ENCODE data around the gene GLIPR1L2. TPM values are rescaled to one million over a fixed set of nuclear protein-coding genes. Genes with fewer than 3 reads are reported as not detected.
"Not testable (repeated sequence)": the region's sequence is repeated elsewhere in the genome, so short reads cannot be mapped to it uniquely, and the experiment has no call there.

The GLIPR1L2 gene
- total RNA-seq, 1 experiment from 2014 or later = not detected

DNA sequence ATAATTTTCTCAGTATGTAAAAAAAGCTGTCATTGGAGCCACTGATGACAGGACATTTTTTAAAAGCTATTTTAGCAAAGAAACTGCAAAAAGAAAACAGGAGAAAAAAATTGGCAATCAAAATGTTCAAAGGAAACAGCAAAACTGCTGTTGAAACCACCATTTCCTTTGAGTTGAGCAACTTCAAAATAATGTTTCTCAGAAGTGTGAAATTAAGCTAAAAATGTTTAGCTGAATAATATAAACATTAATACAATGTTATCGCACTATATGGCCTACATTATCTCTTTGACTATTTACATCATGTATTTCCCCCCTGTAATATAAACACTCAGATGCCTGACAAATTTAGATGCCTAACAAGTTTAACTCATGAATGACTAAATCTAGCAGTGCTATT, 66.3 kb downstream of the GLIPR1L2 start:
- in situ Hi-C loops (cut with HindIII; ENCODE audit: low pct_unique_long_range_greater_than_20kb, low sequenced_read_pairs) = no loop called here
- DNase-seq (ENCODE audit: low read depth, low spot score) = no peak

DNA sequence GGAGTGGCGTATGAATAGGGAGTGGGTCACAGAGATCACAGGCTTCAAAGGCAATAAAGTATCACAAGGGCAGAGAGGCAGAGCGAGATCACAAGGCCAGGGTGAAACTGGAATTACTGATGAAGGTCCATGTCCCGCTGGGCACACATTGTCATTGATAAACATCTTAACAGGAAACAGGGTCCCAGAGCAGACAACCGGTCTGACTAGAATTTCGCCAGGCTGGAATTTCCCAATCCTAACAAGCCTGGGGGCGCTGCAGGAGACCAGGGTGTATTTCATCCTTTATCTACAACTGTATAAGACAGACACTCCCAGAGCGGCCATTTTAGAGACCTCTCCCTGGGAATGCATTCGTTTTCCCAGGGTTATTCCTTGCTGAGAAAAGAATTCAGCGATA, 67.0 kb downstream of the GLIPR1L2 start:
- DNase-seq (ENCODE audit: low read depth, low spot score); in situ Hi-C loops (cut with HindIII; ENCODE audit: low pct_unique_long_range_greater_than_20kb, low sequenced_read_pairs): not testable (repeated sequence)

DNA sequence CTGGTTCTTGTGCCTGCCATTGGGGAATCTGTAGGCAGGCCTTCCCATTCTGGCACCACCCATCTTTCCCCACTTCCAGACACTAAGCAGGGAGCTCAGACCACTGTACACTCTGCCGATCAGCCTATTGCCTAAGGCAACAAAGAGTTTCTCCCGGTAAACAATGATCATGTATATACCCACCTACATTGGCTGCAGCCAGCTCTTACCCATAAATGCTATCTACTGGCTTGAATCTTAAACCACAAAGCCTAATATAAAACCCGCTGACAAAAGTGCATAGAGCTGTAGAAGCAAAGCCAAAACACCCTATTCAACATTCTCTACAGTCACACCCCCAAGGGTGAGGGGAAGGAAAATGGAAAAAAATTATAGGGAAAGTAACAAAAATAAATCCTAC, 68.9 kb downstream of the GLIPR1L2 start:
- no peak for DNase-seq (ENCODE audit: low read depth, low spot score)
- in situ Hi-C loops (cut with HindIII; ENCODE audit: low pct_unique_long_range_greater_than_20kb, low sequenced_read_pairs) = no loop called here

DNA sequence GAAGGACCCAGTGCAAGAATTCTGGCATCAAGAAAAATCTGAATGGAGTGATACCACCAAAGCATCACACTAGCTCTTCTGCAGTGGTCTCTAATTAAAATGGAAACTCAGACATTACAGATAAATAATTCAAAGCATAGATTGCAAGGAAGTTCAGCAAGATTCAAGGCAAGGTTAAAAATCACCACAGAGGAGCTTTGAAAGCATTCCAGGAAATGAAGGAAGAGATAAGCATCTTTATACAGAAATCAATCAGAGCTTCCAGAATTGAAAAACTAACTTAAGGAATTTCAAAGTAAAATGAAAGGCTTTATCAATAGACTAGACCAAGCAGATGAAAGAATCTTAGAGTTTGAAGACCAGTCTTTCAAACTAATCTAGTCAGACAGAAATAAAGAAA, 69.3 kb downstream of the GLIPR1L2 start:
- no peak for DNase-seq (ENCODE audit: low read depth, low spot score)
- in situ Hi-C loops (cut with HindIII; ENCODE audit: low pct_unique_long_range_greater_than_20kb, low sequenced_read_pairs) = no loop called here

DNA sequence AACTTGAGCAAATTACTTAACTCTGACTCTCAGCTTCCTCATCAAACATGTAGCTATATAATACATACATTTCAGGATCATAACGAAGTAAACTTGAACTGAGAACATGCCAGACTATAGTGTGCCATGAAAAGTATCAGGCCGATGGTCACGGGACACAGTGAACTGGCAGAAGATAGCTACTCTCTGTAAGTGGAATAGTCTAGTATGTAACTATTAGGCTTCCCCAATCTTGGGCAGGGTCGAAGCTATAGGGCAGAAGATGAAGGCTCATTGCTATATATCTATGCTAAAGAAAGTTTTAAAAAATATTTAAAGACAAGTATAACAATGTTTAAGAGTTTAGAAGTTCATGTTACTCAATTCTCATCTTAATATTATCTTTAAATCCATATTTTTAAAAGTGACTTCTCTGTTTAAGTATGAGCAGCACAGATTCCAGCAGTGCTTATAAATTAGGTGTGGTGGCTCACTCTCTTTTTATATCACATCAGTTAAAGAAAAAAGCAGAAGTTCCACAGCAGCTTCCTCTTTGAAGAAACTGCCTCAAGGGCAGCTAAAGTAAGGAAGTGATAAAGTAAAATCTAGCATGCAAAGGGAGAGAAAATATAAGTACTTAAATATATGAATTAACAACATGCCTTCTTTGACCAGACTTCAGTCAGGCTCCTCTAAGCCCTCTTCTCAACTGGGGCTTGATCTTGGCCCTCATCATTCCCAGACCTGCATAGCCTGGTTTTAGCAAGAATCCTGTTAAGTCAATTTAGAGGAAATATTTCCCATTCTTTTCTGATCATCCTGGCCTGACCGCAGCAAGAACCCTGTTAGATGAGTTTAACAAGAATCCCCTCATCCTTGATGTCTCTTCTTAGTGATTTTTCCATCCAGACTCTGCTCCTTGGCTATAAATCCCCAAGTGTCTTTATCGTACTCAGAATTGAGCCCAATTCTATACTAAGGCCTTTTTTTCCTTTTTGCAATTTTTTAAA, 81.3 kb downstream of the GLIPR1L2 start:
- DNase-seq (ENCODE audit: low read depth, low spot score) = no peak
- in situ Hi-C loops (cut with HindIII; ENCODE audit: low pct_unique_long_range_greater_than_20kb, low sequenced_read_pairs) = no loop called here

DNA sequence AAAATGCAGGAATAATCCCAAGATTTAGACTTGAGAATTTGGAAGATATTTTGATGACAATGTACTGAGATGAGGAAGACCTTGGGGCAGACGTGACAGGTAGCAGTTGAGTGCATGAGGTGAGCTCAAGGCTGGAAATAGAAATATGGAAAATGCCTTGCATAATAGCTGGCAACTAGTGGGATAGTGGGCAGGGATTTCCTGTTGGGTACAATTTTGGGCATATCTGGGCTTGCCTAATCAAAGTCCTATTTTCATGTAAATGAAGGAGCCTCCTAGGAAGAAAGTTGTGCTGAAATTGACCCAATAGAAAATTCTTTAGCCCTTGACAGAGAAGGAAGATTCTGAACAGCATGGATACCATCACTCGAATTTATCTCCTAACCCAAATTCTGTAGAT, 83.2 kb downstream of the GLIPR1L2 start:
- DNase-seq (ENCODE audit: low read depth, low spot score) = no peak
- in situ Hi-C loops (cut with HindIII; ENCODE audit: low pct_unique_long_range_greater_than_20kb, low sequenced_read_pairs) = no loop called here

DNA sequence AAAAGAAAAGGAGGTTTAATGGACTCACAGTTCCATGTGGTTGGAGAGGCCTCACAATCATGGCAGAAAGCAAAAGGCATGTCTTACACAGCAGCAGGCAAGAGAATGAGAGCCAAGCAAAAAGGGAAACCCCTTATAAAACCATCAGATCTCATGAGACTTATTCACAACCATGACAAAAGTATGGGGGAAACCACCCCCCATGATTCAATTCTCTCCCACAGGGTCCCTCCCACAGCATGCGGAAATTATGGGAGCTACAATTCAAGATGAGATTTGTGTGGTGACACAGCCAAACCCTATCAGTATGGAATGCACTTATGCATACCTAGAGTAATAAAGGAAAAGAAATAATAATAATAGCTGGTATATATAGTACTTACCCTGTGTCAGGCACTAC, 85.2 kb downstream of the GLIPR1L2 start:
- in situ Hi-C loops (cut with HindIII; ENCODE audit: low pct_unique_long_range_greater_than_20kb, low sequenced_read_pairs) = no loop called here
- DNase-seq (ENCODE audit: low read depth, low spot score) = no peak

DNA sequence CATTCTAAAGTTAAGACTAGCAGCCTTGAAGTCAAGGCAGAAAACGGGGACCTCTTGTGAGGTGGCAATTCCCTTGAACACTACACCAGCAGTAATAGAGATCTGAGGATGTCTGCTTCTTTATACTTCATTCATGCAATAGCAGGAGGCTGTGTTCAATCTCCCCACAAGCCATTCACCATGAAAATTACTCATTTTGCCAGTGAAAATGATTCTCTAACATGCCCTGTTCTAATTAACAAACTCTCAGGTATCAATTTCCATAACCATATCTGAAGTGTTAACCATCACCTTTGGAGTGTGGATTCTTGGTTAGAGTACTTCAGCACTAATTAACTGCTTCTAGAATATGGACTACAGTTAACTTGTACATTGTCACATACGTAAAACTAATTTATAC, 86.2 kb downstream of the GLIPR1L2 start:
- no peak for DNase-seq (ENCODE audit: low read depth, low spot score)

DNA sequence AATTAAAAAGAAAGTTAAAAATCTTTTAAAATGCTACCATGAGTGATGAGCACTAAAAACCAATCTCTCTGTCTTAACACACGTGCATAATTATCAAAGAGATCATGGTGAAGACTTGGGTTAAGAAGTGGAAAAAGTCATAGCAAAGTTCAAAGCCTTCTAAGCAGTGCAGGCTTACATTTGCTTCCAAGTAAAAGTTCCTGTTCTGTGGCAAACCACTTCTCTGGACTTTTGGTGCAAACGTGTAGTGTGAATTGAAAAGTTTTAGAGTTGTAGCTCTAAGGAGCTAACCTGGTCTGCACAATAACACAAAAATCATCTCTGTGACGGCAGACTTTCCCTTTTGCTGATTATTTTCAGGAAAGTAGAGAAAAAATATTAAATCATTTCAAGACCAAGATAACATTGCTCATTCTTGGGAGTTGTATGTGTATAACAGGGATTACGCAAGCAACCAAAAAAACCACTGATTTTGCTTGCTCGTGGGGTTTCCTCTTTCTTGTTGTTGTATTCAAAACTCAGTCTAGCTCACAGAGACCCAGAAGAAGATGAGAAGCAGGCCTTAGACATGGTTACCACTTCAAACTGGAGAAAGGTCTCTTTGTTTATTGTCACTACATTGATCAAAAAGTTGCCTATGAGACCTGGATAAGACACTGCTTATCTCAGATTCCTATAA, 87.4 kb downstream of the GLIPR1L2 start:
- DNase-seq (ENCODE audit: low read depth, low spot score) = no peak
- in situ Hi-C loops (cut with HindIII; ENCODE audit: low pct_unique_long_range_greater_than_20kb, low sequenced_read_pairs) = no loop called here

More for the DNA sequence above, 86.2 kb downstream of the GLIPR1L2 start:
- in situ Hi-C loops (cut with HindIII; ENCODE audit: low pct_unique_long_range_greater_than_20kb, low sequenced_read_pairs) = no loop called here

DNA sequence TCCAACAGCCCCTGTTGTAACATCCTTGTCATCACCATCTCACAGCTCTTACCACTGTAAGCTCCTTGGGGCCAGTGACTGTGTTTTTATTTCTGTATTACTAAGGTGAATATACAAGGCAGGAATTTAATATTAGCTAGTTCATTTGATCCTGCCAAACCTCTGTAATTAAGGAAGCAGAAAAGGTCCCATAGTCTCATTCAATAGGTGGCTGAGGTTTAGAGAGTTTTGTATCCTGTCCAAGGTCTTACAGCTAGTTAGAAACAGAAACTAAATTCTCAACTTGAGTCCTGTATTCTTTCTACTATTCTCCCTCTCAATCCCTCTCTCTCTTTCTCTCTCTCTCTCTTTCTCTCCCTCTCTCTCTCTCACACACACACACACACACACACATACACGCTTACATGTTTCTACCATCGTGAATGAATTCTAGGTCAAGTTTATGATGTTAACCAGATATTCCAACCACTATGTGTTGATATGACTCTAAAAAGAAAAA, 89.1 kb downstream of the GLIPR1L2 start:
- DNase-seq (ENCODE audit: low read depth, low spot score) = no peak

DNA sequence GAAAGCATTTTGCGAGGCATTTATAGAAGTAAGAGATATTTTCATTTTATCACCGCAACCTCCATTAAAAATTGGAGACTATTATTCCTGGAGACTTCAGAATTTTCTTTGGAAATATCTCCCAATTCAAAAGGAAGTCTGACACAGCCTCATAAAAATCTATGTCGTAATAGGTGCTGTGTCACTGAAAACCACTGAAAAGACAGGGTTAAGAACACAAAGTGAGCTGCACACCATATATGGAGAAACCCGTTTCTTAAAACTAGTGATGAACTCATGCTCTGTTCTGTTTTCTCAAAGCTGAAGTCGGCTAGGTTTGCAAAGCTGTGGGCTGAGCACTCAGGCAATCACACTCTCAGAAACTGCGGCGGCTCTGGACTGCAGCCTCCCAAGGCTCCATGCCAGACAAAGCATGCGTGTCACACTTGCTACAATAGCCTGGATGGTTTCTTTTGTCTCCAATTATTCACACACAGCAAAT, 89.6 kb downstream of the GLIPR1L2 start, which contains the start of gene GLIPR1:
Gene GLIPR1, plus strand, starts transcription at position 287 of the 481 bp plus-strand sequence. Its CDS starts 126 bp downstream, at position 413.
- in situ Hi-C loops (cut with HindIII; ENCODE audit: low pct_unique_long_range_greater_than_20kb, low sequenced_read_pairs) = no loop called here
- DNase-seq (ENCODE audit: low read depth, low spot score) = peak; percentile 29

More for the DNA sequence above, 89.1 kb downstream of the GLIPR1L2 start:
- in situ Hi-C loops (cut with HindIII; ENCODE audit: low pct_unique_long_range_greater_than_20kb, low sequenced_read_pairs) = no loop called here

DNA sequence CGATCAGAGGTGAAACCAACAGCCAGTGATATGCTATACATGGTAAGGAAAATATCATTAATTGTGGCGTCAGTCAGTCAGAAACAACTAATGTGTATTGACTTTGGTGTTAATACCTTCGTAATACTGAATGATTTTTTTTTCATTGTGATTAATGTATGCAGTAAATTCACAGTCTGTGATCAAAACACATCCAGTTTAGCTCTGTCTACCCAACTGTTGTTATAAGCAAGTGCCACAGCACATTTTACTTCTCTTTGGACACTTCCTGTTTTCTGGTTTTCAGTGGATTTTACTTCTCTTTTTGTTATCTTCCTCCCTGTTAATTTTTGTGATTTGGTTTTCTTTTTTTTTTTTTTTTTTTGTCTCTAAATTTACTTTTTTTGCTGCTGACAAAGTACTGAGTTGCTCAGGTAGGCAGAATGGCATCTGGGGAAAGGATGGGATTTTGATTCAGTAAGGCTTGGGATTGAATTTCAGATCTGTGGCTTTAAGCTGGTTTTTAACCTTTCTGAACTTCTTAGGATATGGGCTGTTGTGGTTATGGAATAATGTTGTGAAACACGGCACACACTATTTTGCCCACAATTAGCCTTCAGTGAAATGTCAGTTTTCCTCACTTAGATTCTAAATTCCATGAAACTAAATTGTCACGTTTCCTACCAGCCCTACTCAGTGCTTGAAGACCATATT, 90.3 kb downstream of the GLIPR1L2 start:
- in situ Hi-C loops (cut with HindIII; ENCODE audit: low pct_unique_long_range_greater_than_20kb, low sequenced_read_pairs) = no loop called here
- no peak for DNase-seq (ENCODE audit: low read depth, low spot score)

DNA sequence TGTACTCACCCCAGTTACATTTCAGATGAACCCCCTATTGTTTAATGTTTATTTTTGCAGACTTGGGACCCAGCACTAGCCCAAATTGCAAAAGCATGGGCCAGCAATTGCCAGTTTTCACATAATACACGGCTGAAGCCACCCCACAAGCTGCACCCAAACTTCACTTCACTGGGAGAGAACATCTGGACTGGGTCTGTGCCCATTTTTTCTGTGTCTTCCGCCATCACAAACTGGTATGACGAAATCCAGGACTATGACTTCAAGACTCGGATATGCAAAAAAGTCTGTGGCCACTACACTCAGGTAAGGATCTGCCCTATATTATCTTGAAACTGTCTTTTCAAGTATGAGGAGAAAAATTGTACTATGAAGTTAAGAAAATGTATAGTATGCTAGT, 90.9 kb downstream of the GLIPR1L2 start:
- no peak for DNase-seq (ENCODE audit: low read depth, low spot score)
- in situ Hi-C loops (cut with HindIII; ENCODE audit: low pct_unique_long_range_greater_than_20kb, low sequenced_read_pairs) = no loop called here

Other genes with a start within 250 kb of the GLIPR1L2 start
- gene KCNC2, start 181.2 kb upstream of the GLIPR1L2 start, total RNA-seq (2014; rRNA removed; shearing (Covaris generic)) = not detected in 2 replicates
- gene CAPS2, start 60.8 kb upstream of the GLIPR1L2 start, total RNA-seq (2014; rRNA removed; shearing (Covaris generic)) = 0.77 and 2.3 TPM in 2 replicates
- gene GLIPR1L1, start 56.4 kb upstream of the GLIPR1L2 start, total RNA-seq (2014; rRNA removed; shearing (Covaris generic)) = not detected in 2 replicates
- 0.35 and 0.61 TPM in 2 replicates for gene GLIPR1, start 89.7 kb downstream of the GLIPR1L2 start, total RNA-seq (2014; rRNA removed; shearing (Covaris generic))
- 65.4 and 79.7 TPM in 2 replicates for gene KRR1, start 120.5 kb downstream of the GLIPR1L2 start, total RNA-seq (2014; rRNA removed; shearing (Covaris generic))

All from SK-MEL-5 (cell line).